ENCODE results near the gene ADSL.

Gene ADSL

GRCh38 chr22:40417041-40417440 lies 70.7 kb downstream of the ADSL start:
- no peak for DNase-seq (ENCODE audit: low read depth, low spot score)

- no peak for DNase-seq (ENCODE audit: low read depth, low spot score)
Measured at GRCh38 chr22:40417881-40418280, 71.6 kb downstream of the ADSL start.

GRCh38 chr22:40418366-40419201 lies 72.3 kb downstream of the ADSL start:
- DNase-seq (ENCODE audit: low read depth, low spot score): no peak

- DNase-seq (ENCODE audit: low read depth, low spot score): no peak
Measured at GRCh38 chr22:40419718-40420117, 73.4 kb downstream of the ADSL start.

GRCh38 chr22:40420341-40421081 lies 74.2 kb downstream of the ADSL start:
- no peak for DNase-seq (ENCODE audit: low read depth, low spot score)

GRCh38 chr22:40421082-40421350 lies 74.7 kb downstream of the ADSL start:
- DNase-seq (ENCODE audit: low read depth, low spot score): no peak

- no peak for DNase-seq (ENCODE audit: low read depth, low spot score)
Measured at GRCh38 chr22:40421941-40422340, 75.6 kb downstream of the ADSL start.

GRCh38 chr22:40422558-40423309 lies 76.4 kb downstream of the ADSL start:
- no peak for DNase-seq (ENCODE audit: low read depth, low spot score)

- DNase-seq (ENCODE audit: low read depth, low spot score): no peak
Measured at GRCh38 chr22:40423310-40423688, 77.0 kb downstream of the ADSL start.

GRCh38 chr22:40423882-40424640 lies 77.8 kb downstream of the ADSL start:
- DNase-seq (ENCODE audit: low read depth, low spot score): no peak

GRCh38 chr22:40425082-40425481 lies 78.8 kb downstream of the ADSL start:
- no peak for DNase-seq (ENCODE audit: low read depth, low spot score)

- DNase-seq (ENCODE audit: low read depth, low spot score): no peak
Measured at GRCh38 chr22:40426594-40427333, 80.5 kb downstream of the ADSL start.

GRCh38 chr22:40428796-40429195 lies 82.5 kb downstream of the ADSL start:
- DNase-seq (ENCODE audit: low read depth, low spot score): no peak

- DNase-seq (ENCODE audit: low read depth, low spot score): no peak
Measured at GRCh38 chr22:40429481-40429880, 83.2 kb downstream of the ADSL start.

GRCh38 chr22:40430991-40431390 lies 84.7 kb downstream of the ADSL start:
- no peak for DNase-seq (ENCODE audit: low read depth, low spot score)

GRCh38 chr22:40432157-40432556 lies 85.9 kb downstream of the ADSL start:
- DNase-seq (ENCODE audit: low read depth, low spot score): no peak

- no peak for DNase-seq (ENCODE audit: low read depth, low spot score)
Measured at GRCh38 chr22:40432625-40433024, 86.3 kb downstream of the ADSL start.

GRCh38 chr22:40433416-40434090 lies 87.3 kb downstream of the ADSL start:
- DNase-seq (ENCODE audit: low read depth, low spot score): no peak

GRCh38 chr22:40434106-40434505 lies 87.8 kb downstream of the ADSL start:
- no peak for DNase-seq (ENCODE audit: low read depth, low spot score)

GRCh38 chr22:40434745-40435144 lies 88.4 kb downstream of the ADSL start:
- DNase-seq (ENCODE audit: low read depth, low spot score): no peak
